NCI-H2107 treated with DMSO at 0.1 percent for 48 hours (cell line): ENCODE measurements around the gene CPLX3.

ENCODE experiments used
- DNase-seq: peaks from one replicate; lab custom pipeline; 2025; ENCODE audit not compliant: unreplicated experiment; lab: John Stamatoyannopoulos, UW

Gene CPLX3

DNA sequence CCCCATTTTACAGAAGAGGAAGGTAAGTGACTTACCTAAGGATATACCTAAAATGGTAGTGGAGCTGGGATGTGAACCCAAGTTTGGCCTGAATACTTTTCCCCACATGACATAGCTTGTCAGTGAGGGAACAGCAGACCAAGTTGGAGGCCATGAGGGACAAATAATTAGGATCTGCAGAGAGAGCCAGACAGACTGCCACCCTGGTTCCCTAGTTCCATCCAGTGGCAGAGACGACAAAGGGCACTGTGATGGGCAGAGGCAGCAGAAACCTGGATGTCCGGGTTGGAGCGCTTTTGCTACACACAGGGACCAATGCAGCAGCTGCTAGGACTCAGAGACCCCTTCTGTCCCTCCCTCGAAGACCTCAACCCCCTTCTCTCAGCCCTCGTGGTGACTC is 1.2 kb downstream of the CPLX3 start:
- DNase-seq: no peak

GRCh38 chr15:74828835-74829234 is 2.4 kb downstream of the CPLX3 start:
- no peak for DNase-seq

GRCh38 chr15:74829486-74829885 is 3.1 kb downstream of the CPLX3 start:
- DNase-seq: no peak

DNA sequence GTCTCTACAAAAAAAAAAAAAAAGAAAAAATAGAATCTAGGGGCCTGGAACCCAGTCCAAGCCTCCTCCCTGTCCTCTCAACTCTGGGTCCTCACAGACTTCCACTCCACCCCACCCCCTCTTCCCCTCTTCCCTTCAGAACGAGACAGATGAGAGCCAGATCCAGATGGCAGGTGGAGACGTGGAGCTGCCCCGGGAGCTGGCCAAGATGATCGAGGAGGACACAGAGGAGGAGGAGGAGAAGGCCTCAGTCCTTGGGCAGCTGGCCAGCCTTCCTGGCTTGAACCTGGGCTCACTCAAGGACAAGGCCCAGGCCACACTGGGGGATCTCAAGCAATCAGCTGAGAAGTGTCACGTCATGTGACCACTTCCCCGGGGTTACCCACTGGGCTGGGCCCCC is 3.6 kb downstream of the CPLX3 start:
- no peak for DNase-seq

GRCh38 chr15:74830868-74831267 is 4.4 kb downstream of the CPLX3 start:
- no peak for DNase-seq

DNA sequence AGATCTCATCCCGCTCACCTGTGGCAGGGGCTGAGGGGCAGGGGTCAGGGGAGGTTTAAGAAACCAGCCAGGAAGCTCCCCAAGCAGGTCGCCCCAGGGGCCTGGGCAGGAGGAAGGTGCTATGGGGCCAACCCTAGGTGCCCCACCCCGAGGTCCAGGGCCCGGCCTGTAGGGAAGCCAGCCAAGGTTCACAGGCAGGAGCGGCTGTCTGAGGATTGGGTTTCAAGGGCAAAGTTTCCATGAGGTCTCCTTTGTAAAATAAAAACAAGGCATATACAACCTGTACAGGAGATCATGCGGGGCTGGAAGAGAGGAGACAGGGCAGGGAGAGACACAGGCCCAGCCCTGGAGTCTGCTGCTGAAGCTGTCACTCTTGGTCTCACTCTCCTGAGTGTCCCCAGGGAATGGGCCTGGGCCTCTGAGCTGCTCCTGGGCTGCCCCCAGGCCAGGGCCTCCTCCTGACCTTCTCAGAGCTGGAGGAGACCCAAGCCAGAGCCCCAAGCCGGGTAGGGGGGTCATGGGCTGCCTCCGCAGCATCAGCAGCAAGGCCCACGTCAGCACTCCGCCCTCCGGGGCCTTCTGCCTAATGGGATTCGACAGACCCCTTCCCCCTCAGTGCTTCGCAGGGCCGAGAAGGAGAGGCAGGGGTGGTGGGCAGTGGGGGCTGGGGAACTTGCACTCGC is 5.5 kb downstream of the CPLX3 start:
- no peak for DNase-seq

DNA sequence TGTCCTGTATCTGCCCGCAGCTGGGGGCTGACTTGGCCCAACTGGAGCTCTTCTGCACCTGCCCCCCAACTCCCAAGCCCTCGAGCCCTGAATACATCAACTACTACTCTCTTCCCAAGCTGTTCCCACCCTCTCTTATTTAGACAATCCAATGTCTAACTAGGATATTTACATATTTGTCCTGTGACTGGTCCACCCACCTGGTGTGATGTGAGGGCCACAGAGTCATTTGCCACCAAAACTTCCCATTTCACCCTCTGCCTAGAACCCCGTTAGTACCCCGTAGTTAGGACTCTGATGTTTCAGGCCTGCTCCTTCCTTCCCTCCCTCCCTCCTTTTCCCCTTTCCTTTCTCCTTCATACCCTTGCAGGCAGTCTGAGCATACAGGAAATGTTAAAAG is 6.4 kb downstream of the CPLX3 start:
- DNase-seq: no peak

DNA sequence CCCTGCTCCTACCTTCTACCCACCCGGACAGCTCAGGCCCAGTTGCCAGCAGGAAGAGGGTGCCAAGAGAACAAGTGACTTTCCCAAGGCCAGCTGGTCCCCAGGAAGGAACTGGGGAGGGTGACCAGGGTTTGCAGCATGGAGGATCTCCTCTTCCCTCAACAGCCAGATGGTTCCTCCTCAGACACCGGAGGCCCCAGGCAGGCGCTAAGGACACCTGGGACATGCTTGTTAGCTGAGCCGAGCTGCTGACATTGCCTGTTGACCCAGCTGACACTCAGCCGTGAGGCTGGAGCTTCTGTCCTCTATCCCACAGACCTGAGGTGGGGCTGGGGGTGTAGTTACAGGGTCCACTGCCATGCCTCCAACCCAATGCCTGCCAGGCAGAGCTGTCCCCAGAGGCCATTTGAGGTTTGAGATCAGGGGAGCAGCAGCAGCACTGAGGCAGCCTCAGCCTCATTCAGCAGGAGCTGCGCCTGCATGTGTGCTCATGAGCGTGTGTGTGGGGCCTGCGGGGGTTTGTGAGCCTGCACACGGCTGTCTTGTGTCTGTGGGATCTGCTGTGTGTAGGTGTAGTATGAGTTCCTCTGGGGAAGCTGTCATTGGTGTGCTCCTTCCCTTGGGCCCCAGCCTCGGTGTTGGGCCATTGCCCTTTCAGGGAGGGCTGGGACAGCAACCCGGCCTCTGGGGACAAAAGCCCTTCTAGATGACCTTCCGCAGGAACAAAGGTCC is 7.1 kb downstream of the CPLX3 start:
- DNase-seq: no peak

DNA sequence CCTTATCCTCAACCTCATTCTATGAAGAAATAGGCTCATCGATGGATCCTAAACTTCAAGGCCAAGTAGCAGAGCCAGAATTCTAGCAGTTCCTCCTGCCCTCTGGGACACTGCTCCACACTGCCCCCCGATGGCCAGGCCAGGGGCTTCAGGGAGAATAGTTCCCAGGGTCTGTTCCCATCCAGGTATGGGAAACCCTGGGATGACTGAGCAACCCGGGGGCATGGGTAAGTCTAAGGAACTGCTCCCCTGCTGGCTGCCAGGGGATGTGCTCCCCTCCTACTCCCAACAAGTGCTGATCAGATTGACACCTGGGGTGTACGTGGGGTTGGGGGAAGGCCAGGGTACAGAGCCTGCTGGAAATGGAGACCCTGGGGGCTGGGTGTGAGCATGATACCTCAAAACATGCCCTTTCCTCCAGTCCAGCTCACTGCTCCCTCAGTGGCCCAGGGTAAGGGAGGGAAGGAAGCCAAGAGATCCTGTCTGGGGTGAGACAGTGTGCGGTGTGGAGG is 8.9 kb downstream of the CPLX3 start:
- no peak for DNase-seq

GRCh38 chr15:74836846-74837245 is 10.4 kb downstream of the CPLX3 start:
- DNase-seq: no peak

DNA sequence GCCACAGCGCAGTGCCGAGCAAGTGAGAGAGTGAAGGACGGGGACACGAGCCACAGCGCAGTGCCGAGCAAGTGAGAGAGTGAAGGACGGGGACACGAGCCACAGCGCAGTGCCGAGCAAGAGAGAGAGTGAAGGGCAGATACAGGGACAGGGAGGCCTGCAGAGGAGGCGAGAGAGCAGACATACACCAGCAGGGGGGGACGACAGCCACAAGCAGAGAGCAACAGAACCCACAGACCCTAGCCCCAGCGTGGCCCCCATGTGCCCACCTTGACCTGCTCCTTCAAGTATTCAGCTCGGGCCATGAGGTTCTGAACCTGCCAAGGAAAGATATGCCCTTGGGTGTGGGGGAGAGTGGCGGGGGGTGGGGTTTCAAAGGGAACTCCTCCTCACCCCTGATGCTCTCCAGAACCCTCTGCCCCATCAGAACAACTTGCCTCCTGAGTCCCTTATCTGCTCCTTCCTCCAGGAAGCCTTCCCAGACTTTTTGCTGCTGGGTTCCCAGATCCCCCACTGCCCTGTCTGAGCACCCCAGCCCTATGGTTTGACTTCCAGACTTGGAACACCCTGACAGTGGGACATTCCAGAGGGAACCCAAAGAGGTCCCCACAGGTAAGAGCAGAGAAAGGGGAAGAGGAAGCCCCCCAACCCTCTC is 11.2 kb downstream of the CPLX3 start:
- DNase-seq: no peak

DNA sequence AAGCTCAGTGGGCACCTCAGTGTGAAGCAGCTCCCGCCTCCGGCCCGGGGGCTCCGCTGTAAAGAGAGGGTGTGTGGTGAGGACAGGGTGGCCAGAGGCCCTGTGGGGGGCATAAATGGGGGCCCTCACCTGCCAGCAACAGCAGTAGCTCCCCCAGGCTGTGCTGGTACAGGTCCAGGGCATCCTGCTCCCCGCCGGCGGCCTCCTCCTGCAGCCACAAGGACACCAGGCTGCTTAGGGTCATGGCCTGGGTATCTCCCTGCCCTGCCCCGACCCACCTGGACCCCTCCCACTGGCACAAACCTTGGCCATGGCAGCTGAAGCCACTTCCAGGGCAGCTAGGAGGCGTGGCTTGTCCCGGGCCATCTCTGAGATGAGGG is 11.7 kb downstream of the CPLX3 start:
- no peak for DNase-seq

- DNase-seq: no peak
Measured at GRCh38 chr15:74838746-74839525, 12.5 kb downstream of the CPLX3 start.

DNA sequence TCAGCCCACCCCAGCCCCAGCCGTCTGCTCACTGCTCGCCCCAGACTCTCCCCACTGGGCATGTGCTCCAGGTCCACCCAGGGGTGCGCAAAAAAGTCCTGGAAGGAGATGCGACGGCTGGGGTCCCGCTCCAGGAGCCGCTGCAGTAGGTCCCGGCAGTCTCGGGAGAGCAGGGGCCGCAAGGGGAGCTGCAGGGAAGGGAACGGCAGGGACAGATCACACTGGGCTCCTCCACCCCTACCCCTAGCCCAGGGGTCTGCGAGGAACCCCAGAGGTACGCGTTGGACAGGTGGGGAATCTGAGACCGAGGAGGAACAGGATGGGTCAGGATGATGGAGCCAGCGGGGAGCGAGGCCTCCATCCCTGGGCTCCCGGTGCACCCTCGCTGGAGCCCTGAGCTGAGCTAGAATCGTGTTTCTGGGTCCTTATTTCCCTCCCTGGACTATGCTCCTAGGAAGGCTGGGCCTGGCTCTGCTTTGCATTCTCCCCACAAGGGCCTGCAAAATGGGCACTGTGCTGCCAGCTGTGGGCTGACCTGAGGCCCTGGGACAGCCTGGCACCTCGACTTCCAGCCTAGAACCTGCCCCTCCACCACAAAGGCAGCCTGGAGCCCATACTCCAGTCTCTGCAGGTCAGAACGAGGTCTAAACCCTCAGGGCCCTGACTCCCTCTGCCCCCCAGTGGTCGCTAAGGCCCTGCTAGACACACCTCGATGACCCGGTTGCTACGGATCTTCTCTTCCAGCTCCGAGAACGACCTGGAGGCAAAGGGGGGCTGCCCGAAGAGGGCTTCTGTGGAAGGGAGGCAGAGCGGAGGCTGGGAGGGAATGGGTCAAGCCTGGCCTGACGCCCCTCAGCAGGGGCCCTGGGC is 13.3 kb downstream of the CPLX3 start:
- DNase-seq: no peak

DNA sequence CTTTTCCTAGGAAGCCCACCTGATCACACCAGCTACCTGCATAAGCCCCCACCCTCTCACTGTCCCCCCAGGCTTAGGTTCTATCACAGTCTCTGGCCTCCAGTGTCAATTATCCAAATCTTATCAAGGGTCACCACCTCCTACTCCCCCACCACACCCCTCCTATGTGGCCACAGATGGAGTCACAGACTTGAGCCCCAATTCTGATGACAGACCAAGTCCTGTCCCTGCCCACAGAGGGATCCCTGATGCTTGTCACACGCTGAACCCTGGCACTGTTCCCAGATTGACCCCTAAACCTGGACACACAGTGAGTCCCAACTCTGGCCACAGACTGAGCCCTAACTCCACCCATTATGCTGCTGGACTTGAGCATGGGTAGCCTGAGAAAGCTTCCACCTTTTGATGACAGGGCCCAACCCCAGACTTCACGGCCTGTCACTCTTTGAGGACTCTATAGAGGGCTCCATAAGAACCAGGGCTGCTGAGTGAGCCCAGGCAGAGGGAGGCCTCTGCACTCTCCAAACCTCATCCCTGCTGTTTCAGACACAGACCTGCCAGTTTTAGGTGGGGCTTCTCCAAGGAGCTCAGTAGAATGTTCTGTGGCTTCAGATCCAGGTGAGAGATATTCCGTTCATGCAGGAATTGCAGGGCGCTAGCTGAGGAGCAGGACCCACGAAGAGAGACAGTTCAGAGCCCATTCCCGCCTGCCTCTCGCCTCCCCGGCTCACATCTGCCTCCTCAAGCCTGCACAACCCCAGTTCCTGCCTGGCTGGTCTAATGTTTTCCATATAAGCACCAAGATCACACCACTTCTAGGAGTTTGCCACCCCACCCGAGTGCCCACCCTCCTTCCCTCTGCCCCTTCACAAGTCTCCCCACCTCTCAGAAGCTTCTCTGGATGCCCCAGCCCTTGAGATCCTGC is 14.7 kb downstream of the CPLX3 start:
- DNase-seq: no peak

GRCh38 chr15:74841891-74842373 is 15.5 kb downstream of the CPLX3 start:
- no peak for DNase-seq

GRCh38 chr15:74842581-74843444 is 16.4 kb downstream of the CPLX3 start, which contains the start of gene ULK3:
TSS of gene ULK3 (minus strand) at chr15:74843156. CDS start at chr15:74843105, 51 bp downstream.
- peak; percentile 61 for DNase-seq

DNA sequence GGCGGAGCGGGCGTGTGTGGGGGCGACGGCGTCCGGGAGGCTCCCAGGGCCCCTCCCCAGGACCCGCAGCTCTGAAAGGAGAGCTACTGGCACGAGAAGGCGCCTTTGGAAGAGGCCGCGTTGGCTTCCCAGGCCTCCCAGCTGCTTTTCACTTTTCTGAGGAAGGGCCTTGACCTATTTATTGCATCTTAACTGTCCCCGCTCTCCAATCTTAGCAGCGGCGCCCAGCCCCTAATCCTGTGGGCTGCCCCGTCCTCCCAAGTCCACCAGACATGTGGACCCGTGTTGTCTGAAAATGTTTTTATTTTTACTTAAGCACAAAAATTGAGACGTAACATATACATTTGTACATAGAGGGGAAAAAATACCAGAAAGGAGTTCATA is 17.0 kb downstream of the CPLX3 start:
- DNase-seq: no peak
